ENCODE results near the gene ZNF580.

DNA sequence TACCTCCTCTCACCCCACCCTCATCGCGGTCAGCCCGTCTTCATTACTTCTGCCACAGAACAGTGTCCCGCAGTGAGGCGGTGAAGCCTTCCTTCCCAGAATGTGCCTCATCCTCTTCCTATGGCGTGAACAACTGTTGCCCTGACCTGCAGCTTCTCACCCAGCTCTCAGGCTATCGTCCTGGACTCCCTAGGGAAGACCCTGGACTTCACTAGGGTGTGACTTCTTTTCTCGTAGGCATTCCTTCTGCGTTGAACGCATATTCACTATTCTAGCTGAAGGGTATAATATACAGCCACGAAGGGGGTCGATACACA, 34.4 kb upstream of the ZNF580 start:
- TF ChIP-seq, protein P1, sequence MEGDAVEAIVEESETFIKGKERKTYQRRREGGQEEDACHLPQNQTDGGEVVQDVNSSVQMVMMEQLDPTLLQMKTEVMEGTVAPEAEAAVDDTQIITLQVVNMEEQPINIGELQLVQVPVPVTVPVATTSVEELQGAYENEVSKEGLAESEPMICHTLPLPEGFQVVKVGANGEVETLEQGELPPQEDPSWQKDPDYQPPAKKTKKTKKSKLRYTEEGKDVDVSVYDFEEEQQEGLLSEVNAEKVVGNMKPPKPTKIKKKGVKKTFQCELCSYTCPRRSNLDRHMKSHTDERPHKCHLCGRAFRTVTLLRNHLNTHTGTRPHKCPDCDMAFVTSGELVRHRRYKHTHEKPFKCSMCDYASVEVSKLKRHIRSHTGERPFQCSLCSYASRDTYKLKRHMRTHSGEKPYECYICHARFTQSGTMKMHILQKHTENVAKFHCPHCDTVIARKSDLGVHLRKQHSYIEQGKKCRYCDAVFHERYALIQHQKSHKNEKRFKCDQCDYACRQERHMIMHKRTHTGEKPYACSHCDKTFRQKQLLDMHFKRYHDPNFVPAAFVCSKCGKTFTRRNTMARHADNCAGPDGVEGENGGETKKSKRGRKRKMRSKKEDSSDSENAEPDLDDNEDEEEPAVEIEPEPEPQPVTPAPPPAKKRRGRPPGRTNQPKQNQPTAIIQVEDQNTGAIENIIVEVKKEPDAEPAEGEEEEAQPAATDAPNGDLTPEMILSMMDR (IDR thresholded peaks at IDR 0.05) = no peak
- TF ChIP-seq EP300 (IDR thresholded peaks at IDR 0.05) = no peak
- no peak for TF ChIP-seq POLR2A (IDR thresholded peaks at IDR 0.05)

All from sigmoid colon (tissue), 4 donors.